GM10847 (cell line): ENCODE measurements around the gene AIPL1.

ENCODE experiments used
- POLR2A ChIP-seq: IDR thresholded peaks from 2 replicates; pipeline ENCODE4 v1.6.1; 2011; ENCODE audit not compliant: insufficient read length; ENCODE audit errors: extremely low read depth

AIPL1 gene

GRCh38 chr17:6421700-6422604 lies 13.0 kb downstream of the AIPL1 start:
- TF ChIP-seq POLR2A, result no peak

- TF ChIP-seq POLR2A, result no peak
Measured at GRCh38 chr17:6420173-6420641, 14.7 kb downstream of the AIPL1 start.

- no peak for TF ChIP-seq POLR2A
Measured at GRCh38 chr17:6415616-6416015, 19.3 kb downstream of the AIPL1 start.

GRCh38 chr17:6413065-6413464 lies 21.9 kb downstream of the AIPL1 start:
- TF ChIP-seq POLR2A, result no peak

- no peak for TF ChIP-seq POLR2A
Measured at GRCh38 chr17:6408735-6409134, 26.2 kb downstream of the AIPL1 start.

GRCh38 chr17:6408276-6408675 lies 26.6 kb downstream of the AIPL1 start:
- TF ChIP-seq POLR2A, result no peak

GRCh38 chr17:6402258-6402657 lies 32.7 kb downstream of the AIPL1 start:
- TF ChIP-seq POLR2A, result no peak

GRCh38 chr17:6398955-6399354 lies 36.0 kb downstream of the AIPL1 start:
- no peak for TF ChIP-seq POLR2A

- no peak for TF ChIP-seq POLR2A
Measured at GRCh38 chr17:6394055-6394606, 40.8 kb downstream of the AIPL1 start.

GRCh38 chr17:6393351-6393952 lies 41.5 kb downstream of the AIPL1 start:
- TF ChIP-seq POLR2A, result no peak

- no peak for TF ChIP-seq POLR2A
Measured at GRCh38 chr17:6392609-6393350, 42.1 kb downstream of the AIPL1 start.

GRCh38 chr17:6388416-6388815 lies 46.5 kb downstream of the AIPL1 start:
- TF ChIP-seq POLR2A, result no peak

- no peak for TF ChIP-seq POLR2A
Measured at GRCh38 chr17:6387858-6388257, 47.1 kb downstream of the AIPL1 start.

GRCh38 chr17:6387442-6387841 lies 47.5 kb downstream of the AIPL1 start:
- no peak for TF ChIP-seq POLR2A

- no peak for TF ChIP-seq POLR2A
Measured at GRCh38 chr17:6386041-6386630, 48.8 kb downstream of the AIPL1 start.
